ENCODE results near the gene RAP1GAP2.
A peak's percentile ranks its signal among the peaks of the same experiment; 100 is the strongest.
"Not testable (repeated sequence)": the region's sequence is repeated elsewhere in the genome, so short reads cannot be mapped to it uniquely, and the experiment has no call there.

RAP1GAP2 gene

GRCh38 chr17:2978116-2978515, 181.9 kb downstream of the RAP1GAP2 start:
- no peak for DNase-seq

DNA sequence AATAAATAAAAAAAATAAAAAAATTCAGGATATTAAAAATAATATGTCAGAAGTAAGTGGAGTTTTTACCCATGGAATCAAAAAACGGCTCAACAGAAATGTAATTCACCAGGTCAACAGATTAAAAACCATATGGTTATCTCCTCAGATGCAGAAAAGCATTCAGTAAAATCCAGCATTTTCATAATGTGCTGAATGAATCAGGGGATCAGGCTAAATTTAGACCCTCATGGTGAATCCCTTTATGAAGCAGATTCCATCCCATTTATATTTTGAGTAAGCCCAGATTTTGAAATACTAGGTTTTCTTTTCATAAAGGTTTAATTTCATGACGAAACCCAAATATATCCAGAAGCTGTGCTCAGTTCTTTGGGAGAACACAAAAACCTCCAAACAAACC, 182.8 kb downstream of the RAP1GAP2 start:
- no peak for DNase-seq

DNA sequence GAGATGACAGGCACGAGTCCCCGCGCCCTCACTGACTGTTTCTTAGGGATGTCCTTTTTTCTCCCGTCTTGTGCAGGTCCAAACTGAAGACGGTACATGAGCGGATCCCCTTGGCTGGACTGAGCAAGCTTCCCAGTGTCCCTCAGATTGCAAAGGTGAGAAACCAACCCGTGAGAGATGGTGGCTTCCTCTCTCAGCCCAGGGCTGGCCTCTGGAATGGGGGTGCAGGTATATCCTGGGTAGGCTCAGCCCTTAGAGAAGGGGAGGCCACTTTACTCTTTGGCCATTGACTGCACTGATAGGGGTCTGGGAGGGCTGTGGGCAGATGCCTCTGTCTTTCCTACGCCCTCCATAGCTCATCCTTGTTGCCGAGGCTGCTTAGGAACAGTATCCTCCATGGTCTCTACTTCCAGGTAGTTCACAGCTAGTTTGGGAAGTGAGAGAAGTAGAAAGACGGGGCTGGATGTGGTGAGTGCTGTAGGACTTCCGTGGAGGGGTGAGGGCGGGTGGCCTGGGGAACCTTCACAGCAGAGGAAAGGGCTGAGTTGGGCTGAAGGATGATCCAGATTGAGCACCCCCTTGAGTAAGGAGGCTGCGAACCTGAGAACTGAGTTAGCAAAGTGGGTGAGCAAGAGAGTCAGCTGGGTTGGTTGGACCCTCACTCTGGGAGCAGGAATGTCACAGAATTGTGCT, 184.1 kb downstream of the RAP1GAP2 start:
- DNase-seq: no peak

GRCh38 chr17:2980904-2981246, 184.6 kb downstream of the RAP1GAP2 start:
- DNase-seq: no peak

DNA sequence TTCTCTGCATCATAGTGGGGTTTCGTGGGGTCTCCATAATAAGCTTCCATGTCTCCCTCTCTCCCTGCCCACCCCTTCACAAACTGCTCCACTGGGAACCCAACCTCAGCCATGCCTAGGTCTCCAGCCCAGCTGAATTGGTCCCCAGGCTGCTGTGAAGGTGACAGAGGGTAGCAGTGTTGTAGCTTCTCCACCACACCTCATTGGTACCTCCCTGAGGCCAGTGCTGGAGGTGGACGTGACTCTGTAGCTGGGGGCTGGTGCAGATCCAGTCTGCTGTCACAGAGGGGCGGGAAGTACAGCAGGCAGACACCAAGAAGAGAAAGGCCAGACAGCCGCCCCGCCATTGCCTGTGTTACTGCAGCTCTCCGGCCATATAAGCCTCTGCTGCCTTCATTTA, 185.1 kb downstream of the RAP1GAP2 start:
- DNase-seq: no peak

GRCh38 chr17:2982854-2983253, 186.6 kb downstream of the RAP1GAP2 start:
- DNase-seq: peak; percentile 47 to 70

DNA sequence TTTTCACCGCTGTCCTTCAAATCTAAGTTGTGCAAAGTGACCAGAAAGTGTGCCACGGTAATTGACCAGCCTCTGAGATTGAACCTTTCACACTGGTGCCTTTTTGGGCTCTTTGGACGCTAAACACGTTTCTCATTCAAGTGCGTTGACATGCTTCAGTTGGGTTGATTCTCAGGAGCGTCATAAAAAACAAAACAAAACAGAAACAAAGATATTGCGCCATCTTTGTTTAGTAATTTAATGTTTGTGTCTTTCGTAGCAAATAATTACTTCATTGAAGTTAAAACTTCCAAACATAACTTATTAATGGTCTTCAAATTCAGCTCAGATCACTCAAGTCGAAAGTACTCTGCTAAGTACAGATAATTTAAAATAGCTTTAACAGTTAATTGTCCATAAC, 187.0 kb downstream of the RAP1GAP2 start:
- DNase-seq: no peak

- DNase-seq: no peak
Observed at GRCh38 chr17:2985318-2985717, 189.1 kb downstream of the RAP1GAP2 start.

DNA sequence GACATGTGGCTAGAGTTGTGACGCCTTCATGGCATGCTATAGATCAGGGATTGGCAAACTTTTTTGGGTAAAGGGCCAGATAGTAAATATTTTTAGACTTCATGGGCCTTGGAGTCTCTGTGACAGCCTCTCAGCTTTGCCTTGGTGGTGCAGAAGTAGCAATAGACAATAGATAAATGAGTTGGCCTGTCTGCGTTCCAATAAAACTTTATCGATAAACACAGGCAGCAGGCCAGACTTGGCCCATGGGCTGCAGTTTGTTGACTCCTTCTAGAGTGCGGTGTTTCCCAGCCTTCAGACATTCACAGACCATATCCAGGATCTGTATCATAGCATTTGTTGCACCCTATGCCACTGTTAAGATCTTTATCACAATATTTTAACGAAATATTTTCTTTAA, 190.7 kb downstream of the RAP1GAP2 start:
- DNase-seq: no peak

DNA sequence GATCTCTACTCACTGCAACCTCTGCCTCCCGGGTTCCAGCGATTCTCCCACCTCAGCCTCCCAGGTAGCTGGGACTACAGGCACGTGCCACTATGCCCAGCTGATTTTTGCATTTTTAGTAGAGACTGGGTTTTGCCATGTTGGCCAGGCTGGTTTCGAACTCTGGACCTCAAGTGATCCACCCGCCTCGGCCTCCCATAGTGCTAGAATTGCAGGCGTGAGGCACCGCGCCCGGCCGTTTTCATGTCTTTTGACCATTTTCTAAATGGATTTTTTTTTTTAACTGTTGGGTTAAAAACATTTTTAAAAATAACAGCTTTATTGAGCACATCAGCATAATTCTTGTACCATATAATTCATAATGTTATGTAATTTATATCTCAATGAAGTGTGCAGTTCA, 193.2 kb downstream of the RAP1GAP2 start:
- DNase-seq: not testable (repeated sequence)

- DNase-seq: no peak
Observed at GRCh38 chr17:2989855-2990254, 193.6 kb downstream of the RAP1GAP2 start.

- no peak for DNase-seq
Observed at GRCh38 chr17:2990396-2990795, 194.2 kb downstream of the RAP1GAP2 start.

DNA sequence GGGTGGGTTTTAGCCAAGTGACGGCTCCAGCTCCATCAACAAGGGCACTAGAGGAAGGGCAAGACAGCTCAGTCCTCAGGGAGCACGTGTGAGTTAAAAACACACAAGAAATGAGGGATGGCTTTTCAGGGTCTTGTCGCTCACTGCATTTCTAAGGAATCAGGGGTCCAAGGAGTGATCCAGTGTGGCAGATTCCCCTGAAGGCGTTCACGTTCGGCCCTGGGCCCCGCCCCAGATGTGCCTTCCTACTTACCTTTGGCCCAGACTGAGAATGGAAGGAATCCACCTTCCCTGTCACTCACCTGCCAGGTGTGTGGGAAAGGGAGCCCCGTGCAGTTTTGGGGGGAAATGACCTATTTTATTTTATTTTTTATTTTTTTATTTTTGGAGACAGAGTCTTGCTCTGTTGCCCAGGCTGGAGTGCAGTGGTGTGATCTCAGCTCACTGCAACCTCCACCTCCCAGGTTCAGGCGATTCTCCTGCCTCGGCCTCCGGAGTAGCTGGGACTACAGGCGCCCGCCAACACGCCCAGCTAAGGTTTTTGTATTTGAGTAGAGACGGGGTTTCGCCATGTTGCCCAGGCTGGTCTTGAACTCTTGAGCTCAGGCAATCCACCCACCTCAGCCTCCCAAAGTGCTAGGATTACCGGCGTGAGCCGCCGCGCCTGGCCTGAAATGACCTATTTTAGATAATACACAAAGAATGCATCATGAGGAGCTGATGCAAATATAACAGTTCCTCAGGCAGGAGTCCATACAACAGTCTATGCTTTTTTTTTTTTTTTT, 195.3 kb downstream of the RAP1GAP2 start:
- DNase-seq: not testable (repeated sequence)

- no peak for DNase-seq
Observed at GRCh38 chr17:2994441-2994840, 198.2 kb downstream of the RAP1GAP2 start.

- no peak for DNase-seq
Observed at GRCh38 chr17:2995377-2995776, 199.1 kb downstream of the RAP1GAP2 start.

DNA sequence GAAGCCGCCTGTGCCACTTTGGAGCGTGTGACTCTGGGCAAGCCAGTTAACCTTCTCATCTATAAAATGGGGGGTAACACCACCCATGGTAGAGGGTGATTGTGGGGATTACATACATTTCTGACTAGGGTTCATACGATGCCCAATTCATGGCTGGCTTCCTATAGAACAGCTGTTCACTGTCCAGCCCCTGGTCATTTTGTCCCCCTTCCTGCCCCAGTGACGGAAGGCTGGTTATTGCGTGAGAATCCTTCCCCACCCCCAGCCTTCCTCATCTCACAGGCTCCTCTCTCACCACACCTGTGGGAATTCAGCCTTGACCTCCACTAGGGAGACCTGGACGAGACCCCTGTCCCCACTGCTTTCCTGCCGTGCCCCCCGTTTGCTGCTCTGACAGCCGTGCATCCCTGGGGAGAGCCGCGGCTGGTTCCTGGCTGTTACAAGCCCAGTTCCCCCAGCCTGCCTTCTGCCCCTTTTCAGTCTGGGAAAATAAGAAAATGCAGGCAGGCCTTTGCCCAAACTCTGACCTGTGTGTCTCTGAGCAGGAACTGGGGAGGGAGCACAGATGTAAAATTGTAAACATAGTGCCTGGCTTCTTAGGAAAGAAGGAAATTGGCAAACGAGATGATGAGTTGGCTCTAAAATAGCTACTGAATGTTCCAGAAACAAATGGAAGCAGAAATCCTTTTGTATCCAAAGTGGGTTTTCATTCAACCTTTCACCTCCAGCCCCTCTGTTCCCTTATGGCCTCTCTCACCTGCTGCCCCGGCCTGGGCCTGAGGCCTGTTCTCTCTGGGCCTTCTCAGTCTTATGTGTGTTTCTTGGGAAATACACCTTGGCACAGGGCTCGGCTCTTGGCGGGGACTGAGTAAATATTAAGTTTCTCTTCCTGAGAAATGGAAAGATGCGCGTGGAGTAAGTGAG, 199.9 kb downstream of the RAP1GAP2 start:
- DNase-seq: no peak

- DNase-seq: no peak
Observed at GRCh38 chr17:2996810-2997670, 200.8 kb downstream of the RAP1GAP2 start.

GRCh38 chr17:2998469-2998901, 202.2 kb downstream of the RAP1GAP2 start:
- DNase-seq: not testable (repeated sequence)

DNA sequence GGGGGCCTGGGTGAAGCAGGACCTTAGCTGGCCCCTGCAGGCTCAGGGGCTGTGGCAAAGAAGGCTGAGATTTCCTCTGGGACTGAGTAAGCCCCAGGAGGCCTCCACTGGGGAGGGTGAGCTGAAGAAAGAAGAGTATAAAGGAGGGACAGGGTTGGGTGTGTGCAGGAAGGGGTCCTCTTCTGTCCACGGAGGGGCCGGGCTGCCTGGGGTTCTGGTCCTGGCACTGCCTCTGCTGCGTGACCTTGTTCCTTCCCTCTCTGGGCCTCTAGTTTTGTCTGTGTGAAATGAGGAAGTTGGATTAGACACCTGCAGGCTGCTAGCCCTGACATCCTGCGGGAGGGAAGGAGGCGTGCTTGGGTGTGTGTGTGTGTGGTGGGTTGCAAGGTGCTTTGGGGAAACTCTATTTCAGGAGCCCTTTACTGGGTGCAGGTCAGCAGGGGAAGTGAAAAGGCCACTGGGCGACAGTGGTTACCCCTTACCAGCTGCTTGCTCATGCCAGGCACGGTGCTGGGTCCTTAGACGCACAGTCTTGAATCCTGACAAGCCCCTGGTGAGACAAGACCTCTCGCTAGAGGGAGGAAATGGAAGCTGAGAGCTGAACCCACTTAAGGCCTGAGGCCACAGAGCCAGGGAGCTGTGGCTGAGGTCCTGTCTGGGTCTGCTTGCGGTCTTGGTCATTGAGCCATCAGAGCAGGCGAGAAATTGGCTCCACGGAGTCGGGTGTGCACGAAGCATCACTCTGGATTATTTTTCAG, 206.5 kb downstream of the RAP1GAP2 start:
- DNase-seq: no peak

DNA sequence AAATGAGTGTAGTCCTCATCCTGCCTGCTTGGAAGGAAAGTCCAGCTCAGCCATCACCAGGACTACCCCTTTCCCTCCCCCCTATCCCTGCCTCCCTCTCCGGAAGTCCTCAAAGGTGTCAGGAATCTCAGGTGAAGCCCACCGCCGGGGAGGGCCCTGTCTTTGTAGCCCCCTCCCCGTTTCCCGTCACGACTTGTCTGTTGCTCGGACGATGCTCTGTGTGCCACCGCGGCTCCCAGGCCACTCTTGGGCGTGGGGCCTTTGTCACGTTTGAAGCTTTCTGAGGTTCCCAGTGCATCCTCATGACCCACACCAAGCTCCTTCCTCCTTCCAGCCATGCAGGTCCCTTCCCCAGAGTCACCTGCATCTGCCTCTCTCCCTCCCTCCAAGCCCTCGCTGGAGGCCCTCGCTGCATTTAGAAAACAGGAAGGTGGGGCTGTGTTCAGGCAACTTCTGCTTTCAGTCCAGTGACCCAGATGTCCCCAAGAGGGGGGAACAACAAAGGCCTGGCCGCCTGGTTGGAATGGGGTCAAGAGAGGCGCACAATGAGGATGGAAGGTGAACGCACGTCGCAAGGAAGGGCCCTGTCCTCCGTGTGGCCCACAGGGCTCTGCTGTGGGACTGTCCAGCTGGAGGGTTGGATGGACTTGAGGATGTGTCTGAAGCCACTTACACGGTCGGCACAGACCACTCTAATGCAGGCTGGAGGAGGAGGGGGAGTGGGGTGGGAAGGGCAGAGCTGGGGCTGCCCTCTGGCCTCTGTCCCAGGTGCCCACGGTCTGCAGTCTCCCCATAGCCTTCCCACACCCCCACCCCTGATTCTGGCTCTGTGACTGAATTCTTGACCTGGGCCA, 207.3 kb downstream of the RAP1GAP2 start:
- peak in 1 of 2 experiments; percentile 42 for DNase-seq

All from SHP77 (cell line).